SK-N-MC (cell line): ENCODE data around the gene SERHL2.

Source experiments
- EZH2 ChIP-seq: fragments of 200-600 bp; sonication (generic); IDR thresholded peaks from one replicate; pipeline ENCODE4 v1.6.1; 2017; ENCODE audit warnings: antibody characterized with exemption
- FOXP2 ChIP-seq: optimal IDR thresholded peaks from 2 replicates; pipeline ENCODE3; 2011; ENCODE audit warnings: mild to moderate bottlenecking, moderate library complexity; ENCODE audit not compliant: insufficient read depth; ENCODE audit errors: extremely low read length, control extremely low read depth
- POLR2AphosphoS5 ChIP-seq: IDR thresholded peaks from 2 replicates; pipeline ENCODE4 v1.6.1; 2012; ENCODE audit warnings: mild to moderate bottlenecking, low read depth, low read length, borderline replicate concordance

DNA sequence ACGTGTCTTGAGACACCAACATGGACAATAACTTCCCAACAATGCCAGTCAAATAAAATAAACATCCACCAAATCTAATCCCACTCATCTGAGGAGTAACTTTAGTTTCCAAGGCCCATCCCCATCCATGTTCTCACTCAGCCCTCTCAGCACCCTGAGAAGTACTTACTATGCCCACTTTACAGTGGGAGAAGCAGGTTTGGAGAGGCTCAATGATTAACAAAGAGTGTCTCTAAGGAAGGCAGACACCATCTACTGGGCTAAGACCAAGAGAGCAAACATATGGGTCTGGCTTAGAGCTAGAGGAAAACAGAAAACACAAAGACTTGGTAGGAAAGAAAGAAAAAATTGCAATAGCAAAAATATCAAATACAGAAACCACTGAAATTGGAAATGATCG is 49.7 kb downstream of the SERHL2 start:
- TF ChIP-seq POLR2AphosphoS5, result no peak
- no peak for TF ChIP-seq EZH2
- no peak for TF ChIP-seq FOXP2
